ENCODE data around the gene SCNN1A.
A peak's percentile ranks its signal among the peaks of the same experiment; 100 is the strongest.

SCNN1A gene

GRCh38 chr12:6368906-6369525, 6.3 kb downstream of the SCNN1A start:
- no peak for DNase-seq (ENCODE audit: low spot score)

GRCh38 chr12:6367969-6368892, 7.1 kb downstream of the SCNN1A start:
- DNase-seq (ENCODE audit: low spot score), result peak; percentile 37

- DNase-seq (ENCODE audit: low spot score), result peak; percentile 80
These were observed 8.0 kb downstream of the SCNN1A start for GRCh38 chr12:6367065-6367968.

GRCh38 chr12:6364044-6364374, 11.4 kb downstream of the SCNN1A start:
- DNase-seq (ENCODE audit: low spot score), result no peak

GRCh38 chr12:6363330-6364043, 11.9 kb downstream of the SCNN1A start:
- no peak for DNase-seq (ENCODE audit: low spot score)

- no peak for DNase-seq (ENCODE audit: low spot score)
These were observed 12.4 kb downstream of the SCNN1A start for GRCh38 chr12:6363010-6363329.

GRCh38 chr12:6362403-6362802, 13.0 kb downstream of the SCNN1A start:
- no peak for DNase-seq (ENCODE audit: low spot score)

- DNase-seq (ENCODE audit: low spot score), result no peak
These were observed 13.5 kb downstream of the SCNN1A start for GRCh38 chr12:6361834-6362233.

GRCh38 chr12:6360578-6361490, 14.5 kb downstream of the SCNN1A start:
- no peak for DNase-seq (ENCODE audit: low spot score)

- DNase-seq (ENCODE audit: low spot score), result no peak
These were observed 15.2 kb downstream of the SCNN1A start for GRCh38 chr12:6360080-6360571.

GRCh38 chr12:6358881-6359280, 16.5 kb downstream of the SCNN1A start:
- no peak for DNase-seq (ENCODE audit: low spot score)

- no peak for DNase-seq (ENCODE audit: low spot score)
These were observed 19.0 kb downstream of the SCNN1A start for GRCh38 chr12:6356374-6356820.

- DNase-seq (ENCODE audit: low spot score), result no peak
These were observed 19.6 kb downstream of the SCNN1A start for GRCh38 chr12:6355491-6356373.

- no peak for DNase-seq (ENCODE audit: low spot score)
These were observed 20.6 kb downstream of the SCNN1A start for GRCh38 chr12:6354495-6355393.

GRCh38 chr12:6352193-6353173, 22.9 kb downstream of the SCNN1A start:
- DNase-seq (ENCODE audit: low spot score), result peak; percentile 61

- DNase-seq (ENCODE audit: low spot score), result no peak
These were observed 23.7 kb downstream of the SCNN1A start for GRCh38 chr12:6351622-6352021.

All from pons (tissue), 1 donor.